AG09309 (cell line): ENCODE results near the gene SOD3.

Source experiments
- DNase-seq: peaks from one replicate; pipeline ENCODE4 v3.0.0-alpha.2; 2010; ENCODE audit warnings: low read depth
- H3K4me3 ChIP-seq: 2 replicates; pipeline ENCODE4 v1.5.1; 2011; ENCODE audit warnings: mild to moderate bottlenecking, low read depth, low read length, moderate library complexity; ENCODE audit not compliant: control insufficient read depth
- TF ChIP-seq, protein P1 (sequence below): IDR thresholded peaks from 2 replicates; pipeline ENCODE4 v1.5.1; 2011; ENCODE audit warnings: mild to moderate bottlenecking, low read depth, low read length, inconsistent platforms; ENCODE audit not compliant: insufficient read depth, control insufficient read depth; ENCODE audit errors: missing control alignments

SOD3 gene

DNA sequence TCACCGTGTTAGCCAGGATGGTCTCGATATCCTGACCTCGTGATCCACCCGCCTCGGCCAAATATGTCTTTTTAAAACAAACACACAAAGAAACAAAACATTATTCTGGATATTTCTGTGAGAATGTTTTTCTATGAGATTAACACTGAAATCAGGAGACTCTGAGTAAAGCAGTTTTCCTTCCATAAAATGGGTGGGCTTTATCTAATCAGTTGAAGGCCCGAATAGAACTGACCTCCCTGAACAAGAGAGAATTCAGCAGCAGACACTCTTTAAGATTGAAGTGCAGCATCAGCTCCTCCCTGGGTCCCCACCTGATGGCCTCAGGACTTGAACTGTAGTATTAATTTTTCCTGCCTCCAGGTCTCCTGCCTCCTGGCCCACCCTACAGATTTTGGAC lies 22.4 kb upstream of the SOD3 start:
- TF ChIP-seq, protein P1, sequence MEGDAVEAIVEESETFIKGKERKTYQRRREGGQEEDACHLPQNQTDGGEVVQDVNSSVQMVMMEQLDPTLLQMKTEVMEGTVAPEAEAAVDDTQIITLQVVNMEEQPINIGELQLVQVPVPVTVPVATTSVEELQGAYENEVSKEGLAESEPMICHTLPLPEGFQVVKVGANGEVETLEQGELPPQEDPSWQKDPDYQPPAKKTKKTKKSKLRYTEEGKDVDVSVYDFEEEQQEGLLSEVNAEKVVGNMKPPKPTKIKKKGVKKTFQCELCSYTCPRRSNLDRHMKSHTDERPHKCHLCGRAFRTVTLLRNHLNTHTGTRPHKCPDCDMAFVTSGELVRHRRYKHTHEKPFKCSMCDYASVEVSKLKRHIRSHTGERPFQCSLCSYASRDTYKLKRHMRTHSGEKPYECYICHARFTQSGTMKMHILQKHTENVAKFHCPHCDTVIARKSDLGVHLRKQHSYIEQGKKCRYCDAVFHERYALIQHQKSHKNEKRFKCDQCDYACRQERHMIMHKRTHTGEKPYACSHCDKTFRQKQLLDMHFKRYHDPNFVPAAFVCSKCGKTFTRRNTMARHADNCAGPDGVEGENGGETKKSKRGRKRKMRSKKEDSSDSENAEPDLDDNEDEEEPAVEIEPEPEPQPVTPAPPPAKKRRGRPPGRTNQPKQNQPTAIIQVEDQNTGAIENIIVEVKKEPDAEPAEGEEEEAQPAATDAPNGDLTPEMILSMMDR: no peak
- no peak for DNase-seq
- no peak overlapping the region for H3K4me3 ChIP-seq

DNA sequence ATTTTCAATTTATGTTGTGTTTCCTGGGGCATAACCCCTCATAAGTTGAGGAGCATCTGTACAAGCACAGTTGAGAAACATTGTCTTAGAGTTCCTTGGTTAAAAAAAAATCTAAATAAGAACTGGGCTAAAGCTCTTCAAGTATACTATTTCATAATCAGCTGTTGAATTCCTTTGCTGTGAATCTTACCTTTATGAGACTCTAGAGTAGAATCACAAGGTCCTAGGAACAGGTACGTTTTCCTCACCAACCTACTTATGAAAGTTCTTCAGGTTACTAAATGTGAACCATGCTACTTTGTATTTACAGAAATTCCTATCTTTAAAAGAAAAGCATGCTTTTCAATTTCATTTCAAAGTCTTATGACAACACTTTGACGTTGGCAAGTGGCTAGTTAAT lies 20.9 kb upstream of the SOD3 start:
- H3K4me3 ChIP-seq: no peak overlapping the region
- TF ChIP-seq, protein P1: no peak
- no peak for DNase-seq

DNA sequence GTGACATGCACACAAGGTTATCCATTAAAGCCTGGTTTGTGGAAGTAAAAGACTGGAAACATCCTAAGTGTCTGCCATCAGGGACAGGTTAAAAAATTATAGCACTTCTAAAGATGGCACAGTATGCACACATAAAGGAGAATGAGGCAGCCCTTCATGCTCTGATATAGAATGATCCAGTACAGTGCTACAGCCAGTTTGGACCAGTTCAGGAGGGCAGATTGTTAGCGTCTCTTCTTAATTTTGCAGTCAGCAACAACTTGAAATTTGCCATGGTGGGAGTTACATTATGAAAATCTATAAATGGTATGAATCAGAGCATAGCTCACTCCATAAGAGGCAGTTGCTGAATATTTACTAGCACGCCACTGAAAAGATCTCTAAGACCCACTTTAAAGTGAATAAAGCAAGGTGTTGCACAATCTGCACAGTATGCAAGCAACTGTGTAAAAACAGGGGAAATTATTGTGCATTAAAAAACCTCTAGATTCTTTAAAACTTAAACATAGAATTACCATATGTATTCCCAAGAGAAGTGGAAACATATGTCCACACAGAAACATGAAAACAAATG lies 20.3 kb upstream of the SOD3 start:
- H3K4me3 ChIP-seq: no peak overlapping the region
- TF ChIP-seq, protein P1: no peak
- DNase-seq: no peak

DNA sequence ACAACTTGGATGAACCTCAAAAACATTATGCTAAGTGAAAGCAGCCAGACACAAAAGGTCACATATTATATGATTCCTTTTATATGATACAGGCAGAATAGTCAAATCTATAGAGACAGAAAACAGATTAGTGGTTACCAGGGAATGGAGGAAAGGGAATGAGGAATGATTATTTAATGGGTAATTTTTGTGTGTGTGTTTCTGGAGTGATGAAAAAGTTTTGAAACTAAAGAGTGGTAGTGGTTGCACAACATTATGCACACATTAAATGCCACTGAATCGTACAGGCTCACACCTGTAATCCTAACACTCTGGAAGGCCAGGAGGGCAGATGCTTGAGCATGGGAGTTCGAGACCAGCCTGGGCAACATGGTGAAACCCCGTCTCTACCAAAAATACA lies 19.6 kb upstream of the SOD3 start:
- TF ChIP-seq, protein P1: no peak
- no peak overlapping the region for H3K4me3 ChIP-seq

DNA sequence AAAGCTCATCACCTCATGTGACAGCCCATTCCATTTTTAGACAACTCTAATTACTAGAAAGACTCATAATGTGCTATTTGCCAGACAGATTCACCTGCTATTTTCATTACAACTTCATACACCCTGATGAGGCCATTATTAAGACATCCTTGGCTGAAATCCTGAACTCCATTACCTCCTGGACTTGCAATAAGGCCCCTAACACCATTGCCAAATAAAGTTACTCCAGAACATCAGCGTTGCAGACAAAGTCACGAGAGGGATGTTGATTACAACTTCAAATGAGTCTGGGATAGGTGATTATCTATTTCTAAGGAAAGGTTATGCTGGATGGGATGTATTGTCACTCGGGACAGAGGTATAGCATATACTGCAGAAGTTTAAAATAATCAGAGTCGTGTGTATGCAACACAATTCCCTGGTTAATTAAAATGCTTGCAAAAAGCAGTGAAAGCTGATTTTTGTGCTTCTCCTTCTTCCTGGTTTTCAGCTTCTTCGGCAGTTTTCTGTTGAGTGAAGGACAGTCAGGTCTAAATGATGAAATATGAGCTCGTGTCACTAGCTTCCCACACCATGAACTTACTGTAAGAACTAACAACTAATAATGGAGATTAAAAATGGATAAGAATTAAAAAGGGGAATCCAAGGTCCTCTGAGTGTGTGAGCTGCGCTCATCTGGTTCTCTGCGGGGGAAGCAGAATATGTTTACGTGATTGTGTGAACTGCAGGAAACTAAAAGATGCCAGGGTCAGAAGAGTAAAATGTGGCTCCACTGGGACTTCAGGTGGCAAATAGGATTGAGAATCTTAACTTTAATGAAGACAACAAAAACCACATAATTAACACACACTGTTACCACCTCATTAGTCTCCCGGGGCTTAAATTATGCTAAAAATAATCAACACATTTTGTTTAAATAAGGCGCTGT lies 17.6 kb upstream of the SOD3 start:
- DNase-seq: no peak
- TF ChIP-seq, protein P1: no peak
- H3K4me3 ChIP-seq: no peak overlapping the region

More for the DNA sequence above, 19.6 kb upstream of the SOD3 start:
- no peak for DNase-seq

DNA sequence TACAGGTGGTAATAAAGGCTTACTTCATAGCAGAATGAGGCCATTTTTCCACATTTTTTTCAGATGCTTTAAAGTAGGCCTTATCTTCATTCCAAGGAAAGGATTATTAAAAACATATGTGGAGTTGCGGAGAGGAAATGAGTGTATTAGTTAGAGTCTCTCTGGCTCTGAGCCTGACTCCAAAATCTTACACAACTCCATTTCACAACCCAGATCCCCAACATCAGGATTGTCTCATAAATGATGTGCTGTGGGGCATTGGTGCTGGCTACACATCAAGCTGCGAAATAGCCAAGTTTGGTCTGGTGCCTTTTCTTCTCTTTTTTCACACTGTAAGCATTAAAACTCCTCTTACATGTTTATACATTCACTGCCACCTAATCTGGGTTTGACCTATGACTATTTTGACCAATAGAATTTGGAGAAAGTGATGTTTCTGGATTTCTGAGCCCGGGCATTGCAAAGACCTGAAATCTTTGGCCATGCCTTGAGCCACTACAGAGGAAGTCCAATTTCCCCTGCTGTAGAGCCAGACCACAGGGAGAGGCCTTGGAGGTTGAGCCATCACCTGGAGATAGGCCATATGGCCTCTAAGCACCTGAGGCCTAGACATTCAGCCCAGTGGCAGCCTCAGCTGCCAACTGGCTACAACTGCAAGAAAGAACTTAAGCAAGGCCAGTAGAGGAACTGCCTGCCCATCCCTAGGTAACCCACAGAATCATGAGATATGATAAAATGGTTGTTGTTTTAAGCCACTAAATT lies 16.7 kb upstream of the SOD3 start:
- no peak overlapping the region for H3K4me3 ChIP-seq
- DNase-seq: peak; percentile 99
- TF ChIP-seq, protein P1: no peak
